GM15510 (cell line): Measurements from ENCODE around the gene TSHZ1.

ENCODE experiments used
- POLR2A ChIP-seq: IDR thresholded peaks from 3 replicates; pipeline ENCODE4 v1.6.1; 2011; ENCODE audit warnings: borderline replicate concordance; ENCODE audit not compliant: insufficient read length; ENCODE audit errors: extremely low read depth

TSHZ1 gene

GRCh38 chr18:75244351-75245313, 34.0 kb downstream of the TSHZ1 start:
- TF ChIP-seq POLR2A, result no peak

- TF ChIP-seq POLR2A, result no peak
Measured at GRCh38 chr18:75246721-75247610, 36.4 kb downstream of the TSHZ1 start.

GRCh38 chr18:75247611-75248421, 37.2 kb downstream of the TSHZ1 start:
- TF ChIP-seq POLR2A, result no peak

GRCh38 chr18:75248426-75249174, 38.0 kb downstream of the TSHZ1 start:
- TF ChIP-seq POLR2A, result no peak

GRCh38 chr18:75249175-75249518, 38.5 kb downstream of the TSHZ1 start:
- no peak for TF ChIP-seq POLR2A

- no peak for TF ChIP-seq POLR2A
Measured at GRCh38 chr18:75249672-75250470, 39.3 kb downstream of the TSHZ1 start.

GRCh38 chr18:75250471-75250821, 39.8 kb downstream of the TSHZ1 start:
- TF ChIP-seq POLR2A, result no peak

- TF ChIP-seq POLR2A, result no peak
Measured at GRCh38 chr18:75251466-75251865, 40.9 kb downstream of the TSHZ1 start.

GRCh38 chr18:75252136-75252535, 41.5 kb downstream of the TSHZ1 start:
- TF ChIP-seq POLR2A, result no peak

- TF ChIP-seq POLR2A, result no peak
Measured at GRCh38 chr18:75253043-75253442, 42.4 kb downstream of the TSHZ1 start.

GRCh38 chr18:75253784-75254183, 43.2 kb downstream of the TSHZ1 start:
- no peak for TF ChIP-seq POLR2A

GRCh38 chr18:75255094-75255493, 44.5 kb downstream of the TSHZ1 start:
- TF ChIP-seq POLR2A, result no peak

- TF ChIP-seq POLR2A, result no peak
Measured at GRCh38 chr18:75256376-75256775, 45.8 kb downstream of the TSHZ1 start.
